CD4-positive, alpha-beta T cell treated with Interleukin-17A for 1 hour (primary cell): ENCODE data around the gene SLC6A11.

Experiments
- DNase-seq: peaks from one replicate; pipeline ENCODE4 v3.0.0-alpha.2; 2020

Gene SLC6A11

DNA sequence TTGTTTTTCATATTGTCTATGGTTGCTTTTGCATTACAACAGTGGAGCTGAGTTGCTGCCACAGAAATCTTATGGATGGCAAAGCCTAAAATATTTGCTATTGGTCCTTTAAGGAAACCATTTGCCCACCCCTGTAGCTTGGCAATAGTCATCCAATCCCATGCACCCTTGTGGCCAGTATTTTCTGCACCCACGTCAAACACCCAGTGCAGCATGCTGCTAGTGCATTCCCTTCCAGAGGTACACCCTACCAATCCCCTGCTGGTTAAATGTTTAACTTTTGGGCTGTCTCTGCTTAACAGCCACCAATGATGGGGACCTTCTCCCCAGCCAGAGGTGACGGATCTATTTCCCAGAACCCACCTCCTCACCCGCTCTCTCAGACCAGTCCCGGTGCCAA is 23.8 kb upstream of the SLC6A11 start:
- no peak for DNase-seq

DNA sequence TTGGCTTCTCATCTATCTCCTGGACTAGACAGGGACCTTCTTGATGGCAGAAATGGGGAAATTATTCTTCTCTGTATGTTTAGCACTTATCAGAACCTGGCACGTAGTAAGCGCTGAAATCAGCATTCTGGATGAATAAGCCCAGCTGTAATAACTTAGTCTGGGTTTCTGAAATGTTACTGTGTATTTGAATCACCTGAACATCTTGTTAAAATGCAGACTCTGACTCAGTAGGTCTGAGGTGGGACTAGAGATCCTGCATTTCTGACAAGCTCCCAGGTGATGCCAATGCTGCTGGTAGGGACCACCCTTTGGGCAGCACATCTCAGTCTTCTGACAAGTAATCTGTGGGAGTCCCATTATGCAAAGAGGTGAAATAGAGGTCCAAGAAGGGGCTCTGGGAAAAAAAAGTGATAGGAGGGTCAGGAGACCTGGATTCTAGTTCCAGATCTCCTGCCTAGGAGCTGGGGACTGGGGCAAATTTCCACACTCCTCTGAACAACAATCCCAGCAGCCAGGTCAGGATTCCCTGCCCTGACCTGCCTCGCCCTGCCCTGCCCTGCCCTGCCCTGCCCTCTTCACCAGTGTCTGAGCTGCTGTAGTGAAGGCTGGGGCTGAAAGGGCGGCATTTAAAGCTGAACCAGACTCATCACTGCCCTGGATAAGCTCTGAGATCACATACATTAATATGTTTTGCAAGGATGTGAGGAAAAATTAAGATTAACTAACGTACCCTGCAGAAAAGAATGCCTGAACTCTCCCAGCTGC is 17.2 kb upstream of the SLC6A11 start:
- no peak for DNase-seq

DNA sequence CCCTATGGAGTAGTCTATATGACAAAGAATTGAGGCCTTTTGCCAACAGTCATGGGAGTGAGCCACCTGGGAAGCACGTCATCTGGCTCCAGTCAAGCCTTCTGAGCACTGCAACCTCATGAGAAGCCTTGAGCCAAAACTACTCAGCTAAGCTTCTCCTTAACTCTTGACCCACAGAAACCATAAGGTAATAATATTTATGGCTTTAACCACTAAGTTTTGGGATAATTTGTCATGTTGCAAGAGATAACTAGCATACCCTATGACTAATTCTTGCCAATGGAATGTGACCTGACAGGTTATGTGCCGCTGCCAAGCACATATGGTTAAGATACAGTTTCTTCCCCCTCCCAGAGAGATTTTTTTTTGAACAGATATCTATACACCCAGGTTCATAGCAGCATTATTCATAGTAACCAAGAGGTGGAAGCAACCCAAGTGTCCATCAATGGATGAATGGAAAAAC is 11.8 kb upstream of the SLC6A11 start:
- DNase-seq: no peak

DNA sequence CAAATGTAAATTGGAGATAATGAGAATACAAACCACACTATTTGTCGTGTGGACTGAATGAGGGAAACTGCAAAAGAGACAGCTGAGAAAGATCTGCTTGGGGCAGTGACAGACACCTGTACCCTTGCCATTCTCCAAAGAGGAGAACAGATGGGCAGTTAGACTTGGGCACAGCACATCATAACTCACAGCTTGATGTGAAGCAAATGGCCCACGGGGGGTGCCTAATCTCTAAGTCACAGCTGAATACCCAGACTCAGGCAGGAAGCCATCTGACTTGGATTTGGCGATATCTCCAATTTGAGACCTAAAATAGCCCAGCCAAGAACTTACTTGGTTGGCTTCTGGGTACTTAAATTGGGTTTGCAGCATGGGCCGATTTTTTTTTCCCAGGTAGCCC is 10.0 kb upstream of the SLC6A11 start:
- DNase-seq: no peak

DNA sequence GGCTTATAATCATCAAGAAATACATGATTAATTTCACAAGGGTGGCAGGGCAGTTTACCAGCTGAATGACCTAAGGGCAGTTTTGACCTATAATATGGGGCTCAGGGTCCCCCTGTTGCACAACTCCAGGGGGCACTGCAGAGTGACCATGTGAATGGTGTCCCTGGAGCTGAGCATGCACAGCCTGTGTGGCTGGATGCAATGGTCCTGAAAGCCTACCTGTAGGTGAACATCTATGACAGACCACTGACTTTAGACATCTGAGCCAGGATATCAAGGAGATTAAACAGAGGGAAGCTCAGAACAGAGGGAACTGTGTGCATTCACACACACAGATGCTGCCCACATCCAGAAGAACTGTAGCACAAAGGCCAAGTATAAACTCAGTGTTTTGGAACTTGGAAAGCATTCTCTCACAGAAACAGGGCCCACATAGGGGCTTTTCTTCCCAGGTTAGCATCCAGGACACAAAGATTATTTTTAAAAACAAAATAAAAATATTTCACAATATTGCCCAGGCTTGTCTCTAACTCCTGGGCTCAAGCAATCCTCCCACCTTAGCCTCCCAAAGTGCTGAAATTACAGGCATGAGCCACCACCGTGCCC is 7.8 kb upstream of the SLC6A11 start:
- DNase-seq: no peak

DNA sequence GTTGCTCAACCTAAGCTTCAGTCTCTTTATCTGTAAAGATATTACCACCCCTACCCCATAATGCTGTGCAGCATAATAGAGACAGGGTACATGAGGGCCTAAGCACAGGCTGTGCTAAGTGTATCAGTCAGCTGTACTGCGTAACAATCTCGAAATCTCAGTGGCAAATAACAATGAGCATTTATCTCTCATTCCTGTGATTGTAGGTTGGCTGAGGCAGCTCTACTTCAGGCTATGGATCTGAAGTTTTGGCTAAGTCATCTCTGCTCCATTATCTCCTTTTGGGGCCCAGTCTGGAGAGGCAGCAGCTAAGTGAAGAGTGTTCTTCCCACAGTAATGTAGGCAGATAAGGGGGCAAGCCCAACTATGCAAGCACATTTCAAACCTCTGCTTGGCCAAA is 7.1 kb upstream of the SLC6A11 start:
- no peak for DNase-seq

DNA sequence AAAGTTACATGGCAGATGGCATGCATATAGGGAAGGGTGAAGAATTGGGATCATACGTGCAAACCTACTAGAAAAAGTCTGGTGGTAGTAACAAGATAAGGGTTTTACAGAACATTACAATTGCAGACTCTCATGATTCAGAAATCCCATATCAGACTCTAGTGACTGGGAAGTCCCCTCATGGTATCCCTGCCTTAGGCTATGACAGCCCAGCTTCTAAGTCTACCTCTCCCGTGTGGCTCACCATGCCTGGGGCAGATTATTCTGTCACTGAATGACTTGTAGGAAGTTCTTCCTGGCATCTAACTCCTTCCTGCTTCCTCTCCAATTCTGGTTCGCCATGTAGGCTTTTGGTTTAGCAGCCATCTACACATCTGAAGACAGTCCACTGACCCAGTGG is 5.7 kb upstream of the SLC6A11 start:
- DNase-seq: no peak

DNA sequence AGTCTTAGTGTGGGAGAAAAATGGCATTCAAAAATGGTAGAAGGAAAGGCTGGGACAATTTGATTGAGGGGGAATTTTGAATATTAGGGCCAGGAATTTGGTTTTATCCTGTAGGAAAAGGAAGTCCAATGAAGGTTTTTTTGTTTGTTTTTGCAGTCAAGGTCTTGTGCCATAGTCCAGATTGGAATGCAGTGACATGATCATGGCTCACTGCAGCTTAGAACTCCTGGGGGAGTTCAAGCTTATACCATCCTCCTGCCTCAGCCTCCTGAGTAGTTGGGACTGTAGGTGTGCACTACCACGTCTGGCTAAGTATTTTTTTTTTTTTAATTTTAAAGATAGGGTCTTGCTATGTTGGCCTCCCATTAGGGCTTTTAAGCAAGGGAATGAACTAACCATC is 2.6 kb upstream of the SLC6A11 start:
- DNase-seq: no peak

DNA sequence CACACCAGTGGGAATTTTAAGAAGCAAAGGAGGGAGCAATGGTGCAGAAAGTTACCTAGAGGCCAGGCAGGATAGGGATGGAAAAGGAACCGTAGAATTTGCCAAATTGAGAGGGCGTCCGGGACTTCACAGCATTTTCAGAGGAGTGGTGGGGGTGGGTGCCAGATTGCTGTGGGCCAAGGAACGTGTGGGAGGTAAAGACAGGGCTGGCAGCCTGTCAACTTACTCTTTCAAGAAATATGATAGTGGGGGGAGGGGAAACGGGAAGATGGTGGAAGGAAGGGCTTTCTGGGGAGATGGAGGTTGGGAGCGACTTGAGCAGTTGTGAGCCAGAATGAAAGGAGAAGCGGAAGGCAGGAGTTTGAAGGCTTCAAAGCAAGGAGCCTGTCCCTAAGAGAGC is 1.4 kb upstream of the SLC6A11 start:
- DNase-seq: no peak

DNA sequence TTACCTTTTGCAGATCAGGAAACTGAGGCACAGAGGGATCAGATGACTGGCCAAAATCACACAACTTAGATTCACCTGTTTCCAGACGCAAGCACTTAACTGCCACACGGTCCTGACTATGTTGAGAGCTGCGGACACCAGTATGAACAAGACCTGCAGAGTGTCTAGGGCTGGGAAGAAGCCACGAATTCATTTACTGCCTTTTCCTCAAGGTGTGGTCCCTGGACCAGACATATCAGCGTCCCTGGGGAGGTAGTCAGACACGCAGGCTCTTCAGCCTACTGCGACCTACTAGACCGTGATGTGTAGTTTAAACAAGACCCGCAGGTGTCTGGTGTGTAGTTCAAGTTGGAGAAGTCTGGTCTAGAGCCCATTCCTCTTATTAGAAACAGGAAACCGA is 541 bp upstream of the SLC6A11 start:
- no peak for DNase-seq

DNA sequence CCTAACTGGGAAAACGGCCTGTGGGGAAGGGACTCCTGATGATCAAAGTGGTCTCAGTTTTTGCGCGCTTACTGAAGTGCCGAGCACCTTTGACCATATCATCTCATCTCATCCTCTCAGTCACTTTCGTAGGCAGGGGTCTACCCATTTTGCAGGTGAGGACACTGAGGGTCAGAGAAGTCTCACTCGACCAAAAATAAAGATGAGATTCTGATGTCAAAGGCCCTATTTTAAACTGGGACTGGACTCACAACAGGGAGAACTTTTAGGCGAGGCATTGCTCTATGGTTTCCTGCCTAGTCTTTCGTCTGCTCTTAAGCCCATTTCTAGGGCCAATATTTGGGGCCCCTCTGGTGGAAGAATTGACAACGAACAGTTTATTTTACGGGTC is 830 bp downstream of the SLC6A11 start:
- DNase-seq: no peak

DNA sequence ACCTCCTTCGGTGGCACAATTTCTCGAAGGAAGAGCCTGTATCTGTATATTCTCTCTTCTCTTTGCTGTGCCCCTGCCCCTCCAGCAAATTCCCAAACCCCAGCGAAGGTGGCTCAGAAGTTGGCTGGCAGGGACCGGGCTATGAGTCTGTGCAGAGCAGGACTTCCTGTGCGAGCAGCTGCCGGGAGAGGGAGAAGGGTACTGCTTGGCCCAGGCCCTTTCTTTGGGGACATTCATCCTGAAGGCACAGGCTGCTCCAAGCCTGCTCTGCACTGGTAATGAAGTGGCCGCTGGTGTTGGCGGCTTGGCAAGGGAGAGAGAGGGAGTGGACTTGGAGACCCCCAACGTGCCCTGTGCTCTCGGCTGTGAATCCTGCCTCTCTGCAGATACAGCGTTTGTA is 1.5 kb downstream of the SLC6A11 start:
- no peak for DNase-seq

DNA sequence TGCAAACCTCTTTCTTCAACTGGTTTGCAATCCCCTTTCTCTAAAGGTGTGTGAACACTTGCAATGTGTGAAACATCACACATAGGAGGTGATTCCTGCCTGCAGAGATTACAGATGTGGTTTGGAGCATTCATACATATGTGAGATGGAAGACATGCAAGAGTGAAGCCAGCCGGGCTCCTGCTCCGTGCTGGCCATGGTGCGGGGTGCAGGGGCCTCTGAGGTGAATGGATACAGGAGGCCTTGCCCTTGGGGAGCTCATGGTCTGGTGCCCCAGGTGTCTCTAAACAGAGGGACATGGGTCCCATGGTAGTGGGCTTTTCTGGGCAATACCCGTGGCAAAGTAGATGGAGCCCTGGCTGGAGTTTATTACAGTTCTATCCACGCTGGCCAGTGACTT is 6.0 kb downstream of the SLC6A11 start:
- no peak for DNase-seq

DNA sequence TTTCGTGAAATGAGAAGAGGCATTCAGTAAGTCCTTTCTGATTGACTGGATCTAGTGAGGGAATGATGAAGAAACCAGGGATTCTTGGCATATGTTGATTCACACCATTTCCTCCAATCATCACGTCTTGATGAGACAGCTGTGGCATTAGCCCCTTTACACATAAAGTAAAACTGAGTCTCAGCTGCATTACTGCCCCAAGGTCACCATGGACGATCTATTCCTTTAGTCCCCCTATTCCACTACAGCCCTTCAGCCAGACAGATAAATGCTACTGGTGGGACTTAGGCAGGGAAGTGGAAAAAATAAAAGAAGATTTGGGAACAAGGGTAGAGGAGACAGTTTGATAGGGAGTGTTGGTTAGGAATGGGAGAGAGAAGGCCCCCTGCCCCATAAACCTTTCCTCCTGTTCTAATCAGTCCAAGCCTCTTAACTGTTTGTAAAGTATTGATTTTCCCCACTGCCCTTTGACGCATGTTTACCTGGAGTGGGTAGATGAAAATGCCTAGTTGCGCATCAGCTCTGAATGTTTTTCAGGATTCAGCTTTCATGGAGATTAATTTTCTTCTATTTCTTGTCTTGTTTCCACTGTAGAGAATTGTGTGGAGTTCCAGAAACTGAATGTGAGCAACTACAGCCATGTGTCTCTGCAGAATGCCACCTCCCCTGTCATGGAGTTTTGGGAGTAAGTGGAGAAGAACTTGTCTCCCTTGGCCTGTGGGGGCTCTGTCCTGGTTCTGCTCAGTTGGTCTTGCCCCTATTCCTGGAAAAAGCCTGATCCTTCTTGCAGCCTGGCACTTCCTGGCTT is 6.9 kb downstream of the SLC6A11 start:
- DNase-seq: no peak

DNA sequence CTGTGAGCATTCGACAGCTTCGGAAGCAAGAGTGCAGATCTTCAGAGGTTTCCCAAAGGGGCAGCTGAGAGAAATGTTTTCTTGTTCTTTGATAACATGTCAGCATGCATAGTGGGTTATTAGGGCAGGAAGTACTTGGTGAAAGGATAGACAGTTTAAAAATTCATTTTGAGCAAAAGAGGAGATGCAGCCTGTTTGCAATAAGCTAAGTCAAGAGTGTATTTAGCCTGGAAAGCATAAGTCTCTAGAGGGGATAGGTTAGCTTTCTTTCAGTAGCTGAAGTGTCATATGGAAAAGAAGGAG is 7.4 kb downstream of the SLC6A11 start:
- DNase-seq: no peak

DNA sequence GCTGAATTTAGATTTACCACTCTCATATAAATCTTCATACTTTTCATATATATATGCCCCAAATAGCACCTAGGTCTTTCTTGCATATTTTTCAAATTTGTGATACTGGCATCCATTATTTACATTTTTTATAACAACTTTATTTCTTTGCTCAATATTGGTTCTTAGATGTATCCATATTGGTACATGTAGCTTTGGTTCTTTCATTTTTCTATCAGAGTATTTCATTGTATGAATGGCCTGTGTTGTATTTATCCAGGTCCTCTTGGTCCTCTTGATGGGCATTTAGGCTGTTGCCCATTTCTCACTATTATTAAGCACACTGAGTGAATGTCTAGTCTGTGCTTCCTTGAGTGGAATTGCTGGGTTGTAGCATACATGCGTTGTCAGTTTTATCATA is 8.4 kb downstream of the SLC6A11 start:
- DNase-seq: no peak

DNA sequence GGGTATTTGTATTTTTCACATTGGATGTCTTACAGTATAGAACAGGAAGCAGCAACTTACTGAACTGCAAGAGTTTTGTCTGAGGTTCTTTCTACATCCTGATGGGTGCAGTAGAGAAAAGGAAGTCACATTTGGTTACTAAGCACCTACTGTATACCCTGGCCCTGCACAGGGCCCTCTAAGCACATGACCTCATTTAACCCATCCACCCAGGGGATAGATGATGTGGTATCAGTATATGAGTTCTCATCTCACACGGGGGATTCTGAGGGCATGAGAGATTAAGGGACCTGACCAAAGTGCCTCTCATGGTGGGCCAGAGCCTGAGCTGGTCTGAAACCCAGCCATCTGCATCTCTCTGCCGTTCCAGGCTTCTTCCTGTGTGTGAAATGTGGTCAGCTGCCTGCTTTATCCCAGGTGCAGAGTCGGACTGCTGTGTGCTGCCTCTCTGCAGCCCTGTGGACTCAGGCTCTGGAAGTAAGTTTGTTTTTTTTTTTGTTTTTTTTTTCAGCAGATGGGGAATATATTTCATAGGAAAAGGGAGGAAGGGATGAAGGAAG is 17.9 kb downstream of the SLC6A11 start:
- no peak for DNase-seq

DNA sequence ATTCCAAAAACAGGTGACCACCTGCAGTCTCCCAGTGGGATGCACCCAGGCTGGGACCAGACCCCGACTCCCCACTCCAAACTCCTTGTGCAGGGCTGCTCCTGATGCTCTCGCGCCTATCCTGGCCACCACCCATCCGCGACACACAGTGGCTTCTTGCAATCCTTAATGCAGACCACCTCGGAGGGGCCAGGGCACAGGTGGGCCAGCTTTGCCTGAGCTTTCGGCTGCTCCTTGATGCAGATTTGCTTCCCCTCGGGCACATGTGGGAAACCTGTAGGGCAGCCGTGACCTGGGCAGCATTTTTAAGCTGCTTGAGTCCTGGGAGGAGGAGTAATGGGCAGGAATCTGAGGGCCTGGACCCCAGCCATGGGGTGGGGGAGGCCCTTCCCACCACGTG is 18.9 kb downstream of the SLC6A11 start:
- no peak for DNase-seq

DNA sequence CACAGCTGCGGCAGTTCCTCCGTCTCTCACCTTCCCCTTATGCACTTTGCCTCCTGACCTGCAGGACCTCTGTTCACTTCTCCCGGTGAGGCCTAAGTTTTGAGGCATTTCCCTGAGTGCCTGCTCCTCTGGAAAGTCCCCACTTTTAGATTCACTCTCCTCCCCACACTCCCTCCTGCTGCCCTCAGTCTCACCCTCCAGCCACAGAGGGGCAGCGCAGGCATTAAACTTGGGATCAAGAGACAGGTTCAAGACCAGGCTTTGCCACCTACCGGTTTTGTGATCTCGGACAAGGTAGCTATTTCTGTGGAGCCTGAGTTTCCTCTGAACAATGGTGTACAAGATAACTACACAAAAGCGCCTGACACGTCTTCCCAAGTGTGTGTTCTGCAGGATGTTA is 19.4 kb downstream of the SLC6A11 start:
- DNase-seq: no peak

DNA sequence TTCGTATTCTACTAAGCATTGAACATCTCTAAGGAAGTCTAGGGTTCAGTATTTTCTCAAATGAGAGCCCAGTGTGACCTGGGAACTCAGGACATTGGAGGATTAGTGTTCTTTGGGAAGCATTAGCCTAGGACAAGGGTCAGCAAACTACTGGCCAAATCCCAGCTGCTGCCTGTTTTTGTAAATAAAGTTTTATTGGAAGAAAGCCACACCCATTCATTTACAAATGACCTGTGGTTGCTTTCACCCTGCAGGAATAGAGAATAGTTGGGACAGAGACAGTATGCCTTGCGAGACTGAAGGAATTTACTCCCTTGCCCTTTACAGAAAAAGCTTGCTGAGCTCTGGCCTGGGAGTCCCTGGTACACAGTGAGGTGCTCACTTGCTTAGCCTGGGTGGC is 20.6 kb downstream of the SLC6A11 start:
- DNase-seq: no peak

DNA sequence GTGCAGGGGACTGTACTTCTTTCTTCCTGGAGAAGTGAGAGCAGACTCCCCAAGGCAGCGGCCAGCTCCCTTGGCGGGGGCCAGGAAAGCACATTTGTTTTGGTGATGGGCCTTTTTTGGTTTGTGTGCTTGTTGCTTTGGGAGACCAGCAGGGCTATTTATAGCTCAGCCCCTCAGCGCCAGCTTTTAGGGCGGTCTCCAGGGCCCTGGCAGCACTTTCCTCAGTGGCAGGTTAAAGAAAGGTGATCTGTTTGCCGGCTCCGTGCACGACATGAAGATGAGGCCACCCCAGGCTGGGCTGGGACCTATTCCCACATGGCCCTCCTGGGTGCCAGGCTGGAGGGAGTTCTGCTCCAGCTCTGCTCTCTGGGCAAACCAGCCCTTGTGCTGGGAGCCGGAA is 21.8 kb downstream of the SLC6A11 start:
- no peak for DNase-seq

DNA sequence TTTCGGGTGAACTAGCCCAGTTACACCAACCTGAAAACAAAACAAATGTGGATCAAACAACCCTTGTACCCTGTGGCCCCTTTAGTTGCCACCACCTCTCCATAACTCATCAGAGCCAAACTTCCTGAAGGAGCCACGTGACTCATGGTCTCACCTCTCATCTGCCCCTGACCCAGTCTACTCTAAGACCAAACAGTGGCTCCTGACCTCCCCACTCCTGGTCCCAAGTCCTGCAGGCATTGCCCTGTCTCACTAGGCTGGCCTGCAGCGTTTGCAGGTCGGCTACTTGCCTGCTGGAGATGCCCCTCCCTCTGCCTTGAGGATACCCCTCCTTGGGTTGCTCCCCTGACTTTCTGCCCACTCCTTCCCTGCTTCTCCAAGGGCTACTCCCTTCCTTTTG is 23.1 kb downstream of the SLC6A11 start:
- DNase-seq: no peak

DNA sequence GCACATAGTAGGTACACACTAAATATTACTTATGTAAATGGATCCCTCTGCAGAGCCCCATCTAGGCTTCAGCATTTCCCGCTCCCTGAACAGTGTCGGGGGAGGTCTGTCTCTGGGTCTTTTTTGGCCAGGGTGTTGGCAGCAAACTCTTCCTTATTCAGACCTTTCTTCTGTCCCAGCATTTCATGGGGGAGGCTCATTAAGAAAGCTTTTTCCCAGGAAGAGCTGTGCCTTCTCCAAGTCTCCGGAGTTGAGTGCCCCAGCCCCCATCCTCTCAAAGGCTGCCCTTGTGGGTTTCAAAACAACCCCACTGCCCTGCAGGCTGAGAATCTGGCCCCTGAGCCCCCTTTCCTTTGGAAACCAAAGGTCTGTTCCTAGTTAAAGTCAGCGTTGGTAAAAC is 25.1 kb downstream of the SLC6A11 start:
- DNase-seq: no peak

DNA sequence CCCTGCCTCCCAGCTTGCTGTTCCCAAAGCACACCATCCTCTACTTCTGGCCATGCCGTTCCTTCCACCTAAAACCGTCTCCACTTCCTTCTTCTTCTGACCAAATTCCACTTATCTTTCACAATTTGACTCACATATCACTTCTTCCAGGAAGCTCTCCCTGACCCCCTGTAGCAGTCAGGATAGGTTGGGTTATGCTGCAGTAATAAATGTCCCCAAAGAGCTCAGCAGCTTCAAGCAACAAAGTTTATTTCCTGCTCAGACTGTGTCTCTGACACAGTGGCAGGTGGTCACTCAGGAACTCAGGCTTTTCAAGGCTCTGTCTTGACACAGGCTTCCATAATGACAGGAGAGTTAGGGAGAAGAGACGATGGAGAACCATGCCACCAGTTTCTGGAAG is 27.4 kb downstream of the SLC6A11 start:
- no peak for DNase-seq
